Stimulated activated CD8-positive, alpha-beta memory T cell treated with anti-CD3 and anti-CD28 coated beads, Interleukin-7, amount 100 ng/mL, for 24 hours (primary cell): ENCODE results near the gene LRRC8B.
"Not testable (repeated sequence)": the region's sequence is repeated elsewhere in the genome, so short reads cannot be mapped to it uniquely, and the experiment has no call there.

Source experiments
- DNase-seq: peaks from one replicate; pipeline ENCODE4 v3.0.0-alpha.2; 2020; ENCODE audit warnings: low read depth

LRRC8B gene

DNA sequence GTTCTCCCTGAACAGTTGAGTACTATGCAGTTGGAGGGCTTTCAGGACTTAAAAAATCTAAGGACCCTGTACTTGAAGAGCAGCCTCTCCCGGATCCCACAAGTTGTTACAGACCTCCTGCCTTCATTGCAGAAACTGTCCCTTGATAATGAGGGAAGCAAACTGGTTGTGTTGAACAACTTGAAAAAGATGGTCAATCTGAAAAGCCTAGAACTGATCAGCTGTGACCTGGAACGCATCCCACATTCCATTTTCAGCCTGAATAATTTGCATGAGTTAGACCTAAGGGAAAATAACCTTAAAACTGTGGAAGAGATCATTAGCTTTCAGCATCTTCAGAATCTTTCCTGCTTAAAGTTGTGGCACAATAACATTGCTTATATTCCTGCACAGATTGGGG lies 59.6 kb downstream of the LRRC8B start:
- DNase-seq: no peak

DNA sequence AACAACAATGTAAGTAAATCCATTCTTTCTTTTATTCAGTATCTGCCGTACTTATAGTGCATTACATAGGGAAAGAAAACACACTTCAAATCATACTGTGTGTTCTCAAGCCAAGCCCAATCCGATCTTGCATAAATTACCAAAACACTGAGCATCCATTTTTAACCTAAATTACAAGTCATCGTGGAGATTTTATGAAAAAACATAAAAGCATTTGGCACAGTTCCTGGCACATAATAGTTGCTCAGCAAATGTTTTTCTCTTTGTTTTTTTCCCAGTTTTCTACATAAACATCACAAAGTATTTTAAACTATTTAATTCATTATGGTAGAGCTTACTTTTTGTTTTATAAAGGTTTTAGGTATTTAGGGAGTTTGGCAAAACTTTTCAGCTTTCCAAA lies 60.2 kb downstream of the LRRC8B start:
- DNase-seq: no peak

DNA sequence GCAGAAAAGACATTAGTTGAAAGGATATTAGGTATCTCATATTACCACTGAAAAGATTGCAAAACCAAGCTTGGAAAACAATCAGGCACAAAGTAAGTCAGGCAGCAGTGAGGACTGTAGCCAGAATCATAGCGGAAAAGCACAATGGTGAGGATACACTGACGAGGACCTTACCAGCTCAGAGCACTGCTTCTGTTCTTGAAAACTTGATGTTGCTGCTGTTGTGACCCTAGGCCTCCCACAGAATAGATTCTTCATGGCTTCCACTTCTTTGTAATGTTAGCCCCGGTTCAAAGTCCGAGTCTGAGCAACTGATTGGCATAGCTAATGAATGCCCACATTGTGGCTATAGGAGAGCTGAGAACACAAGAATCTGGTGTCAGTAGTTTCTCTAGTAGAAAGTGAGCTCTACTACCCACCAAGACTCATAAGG lies 63.1 kb downstream of the LRRC8B start:
- no peak for DNase-seq

GRCh38 chr1:89588480-89588879 lies 63.9 kb downstream of the LRRC8B start:
- DNase-seq: no peak

- DNase-seq: no peak
Observed at GRCh38 chr1:89589515-89589914, 64.9 kb downstream of the LRRC8B start.

- DNase-seq: no peak
Observed at GRCh38 chr1:89590341-89591080, 65.9 kb downstream of the LRRC8B start.

GRCh38 chr1:89592861-89593302 lies 68.3 kb downstream of the LRRC8B start:
- not testable (repeated sequence) for DNase-seq

GRCh38 chr1:89594096-89594740 lies 69.6 kb downstream of the LRRC8B start:
- no peak for DNase-seq

GRCh38 chr1:89596698-89597097 lies 72.1 kb downstream of the LRRC8B start:
- DNase-seq: no peak

GRCh38 chr1:89598450-89599331 lies 74.1 kb downstream of the LRRC8B start:
- no peak for DNase-seq

GRCh38 chr1:89599332-89599630 lies 74.7 kb downstream of the LRRC8B start:
- no peak for DNase-seq

- no peak for DNase-seq
Observed at GRCh38 chr1:89600451-89601224, 76.0 kb downstream of the LRRC8B start.

DNA sequence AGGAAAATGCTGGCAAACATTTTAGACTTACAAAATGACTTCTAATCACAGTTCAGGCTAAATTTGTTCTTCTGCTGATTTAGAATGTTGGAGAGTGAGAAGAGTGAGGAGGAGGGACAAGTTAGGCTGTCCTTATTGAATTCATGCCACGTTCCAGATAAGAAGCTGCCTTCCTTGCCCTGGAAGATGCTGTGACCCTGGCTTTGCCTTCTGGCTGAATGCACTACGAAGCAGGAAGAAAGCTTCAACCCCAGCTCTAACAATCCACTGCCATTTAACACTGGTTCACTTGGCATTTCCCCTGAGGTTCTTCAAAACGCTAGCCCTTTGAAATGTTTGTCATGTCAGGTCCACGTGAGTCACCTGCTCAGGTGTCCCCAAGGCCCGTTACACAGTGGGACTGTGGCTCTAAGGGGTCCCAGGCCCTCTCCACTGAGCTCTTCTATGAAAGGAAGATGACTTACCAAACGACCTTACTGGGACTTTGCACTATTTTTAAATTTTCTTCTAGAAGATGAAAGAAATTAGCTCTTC lies 78.3 kb downstream of the LRRC8B start:
- DNase-seq: no peak

DNA sequence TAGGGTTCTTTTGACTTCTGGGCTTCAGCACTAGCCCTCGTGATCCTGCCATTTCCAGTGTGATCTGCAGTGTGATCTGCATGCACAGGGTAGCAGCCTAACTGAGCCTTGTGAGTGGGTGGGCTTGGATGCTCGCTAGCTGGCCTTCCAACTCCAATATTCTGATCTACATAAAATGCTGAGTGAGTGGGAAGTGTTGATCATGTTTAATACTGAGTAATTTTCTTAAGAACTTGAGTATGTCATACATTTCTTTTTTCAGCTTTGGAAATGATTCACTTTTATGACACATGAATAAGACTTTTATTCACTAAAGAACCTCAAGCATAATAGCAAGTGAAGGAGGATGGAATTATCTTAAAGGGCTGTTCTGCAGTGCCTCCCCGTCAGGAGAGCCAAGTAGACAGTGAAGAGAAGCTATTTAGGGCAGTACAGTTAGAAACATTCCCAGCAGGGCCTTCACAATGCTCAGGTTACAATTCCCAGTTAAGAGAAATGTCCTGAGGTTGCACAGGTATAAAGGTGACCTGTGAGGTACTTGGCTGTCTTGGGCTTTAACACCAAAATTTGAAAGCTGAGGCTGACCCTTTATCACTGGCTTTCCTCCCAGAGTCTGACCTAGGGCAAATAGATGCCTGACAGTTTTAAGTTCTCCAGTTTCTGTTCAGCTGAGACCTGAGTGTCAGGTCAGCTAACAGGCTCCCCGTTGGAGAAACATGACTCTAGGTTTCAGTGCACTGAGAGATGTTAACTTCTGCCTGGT lies 79.2 kb downstream of the LRRC8B start:
- no peak for DNase-seq

DNA sequence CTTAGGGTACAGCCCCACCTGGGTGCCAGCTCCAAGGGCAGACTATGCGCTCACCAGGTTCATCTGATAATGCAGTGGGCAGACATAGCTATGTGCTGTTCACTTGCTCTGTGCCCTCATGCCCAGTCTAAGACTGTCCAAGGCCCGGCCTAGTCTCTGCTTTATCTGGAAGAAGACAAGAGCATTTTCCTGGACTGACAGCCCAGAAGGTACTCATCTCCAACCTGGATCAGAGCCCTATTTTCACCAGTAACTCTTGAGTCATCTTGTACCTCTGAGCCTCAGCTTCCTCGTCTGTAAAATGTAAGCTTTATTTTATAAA lies 79.7 kb downstream of the LRRC8B start:
- no peak for DNase-seq

- no peak for DNase-seq
Observed at GRCh38 chr1:89605692-89606091, 81.1 kb downstream of the LRRC8B start.

- no peak for DNase-seq
Observed at GRCh38 chr1:89606227-89606980, 81.8 kb downstream of the LRRC8B start.

DNA sequence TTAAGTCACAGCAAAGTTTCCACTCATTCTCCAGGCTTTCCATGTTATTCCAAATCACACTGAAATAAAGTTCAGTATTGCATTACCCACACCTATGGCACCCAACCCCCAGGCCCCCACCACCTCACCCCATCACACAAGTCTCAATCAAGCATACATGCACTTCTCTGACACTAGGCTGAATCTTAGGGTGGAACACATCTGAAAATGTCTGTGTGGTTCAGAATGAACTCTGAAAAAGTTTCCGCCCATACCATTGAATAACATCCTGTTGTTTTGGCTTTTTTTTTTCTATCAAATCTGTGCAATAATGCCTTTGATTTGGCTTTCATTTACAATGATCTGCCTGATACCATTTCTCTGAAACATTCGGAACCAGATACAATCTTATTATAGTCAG lies 82.5 kb downstream of the LRRC8B start:
- no peak for DNase-seq

DNA sequence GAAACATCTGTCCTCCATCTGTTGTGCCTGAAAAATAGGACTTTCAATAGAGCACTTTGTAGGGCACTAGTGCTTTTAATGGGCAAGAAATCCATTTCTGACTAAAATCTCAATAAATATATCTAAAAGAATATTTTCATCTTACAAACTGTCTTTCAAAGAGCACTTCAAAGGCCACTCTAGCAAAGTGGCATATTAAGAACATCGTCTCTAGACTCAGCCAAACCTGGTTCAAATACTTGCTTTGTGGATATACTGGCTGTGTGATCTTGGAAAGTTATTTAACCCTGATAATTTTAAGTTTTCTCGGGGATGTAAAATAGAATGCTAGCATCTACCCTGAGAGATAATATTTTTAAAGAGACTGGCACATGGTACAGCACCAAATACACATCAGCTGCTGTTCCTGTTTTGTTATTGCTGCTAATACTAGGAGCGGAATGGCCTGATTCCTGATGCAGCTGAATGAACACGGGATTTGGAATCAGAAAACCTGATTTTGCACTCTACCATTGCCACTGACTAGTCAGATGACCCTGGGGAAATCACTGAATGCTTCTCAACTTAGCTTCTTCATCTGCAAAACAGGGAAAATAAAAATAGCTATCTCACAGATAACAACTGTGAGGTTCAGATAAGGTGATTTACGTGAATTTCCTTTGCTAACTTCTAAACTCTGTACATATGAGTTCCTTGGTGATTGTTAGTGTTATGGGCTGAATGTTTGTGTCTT lies 83.1 kb downstream of the LRRC8B start:
- no peak for DNase-seq
